ENCODE results near the gene ZNF688. TPM values are rescaled to one million over a fixed set of nuclear protein-coding genes. Genes with fewer than 3 reads are reported as not detected.

The ZNF688 gene
- total RNA-seq, 1 experiment from 2014 or later: 11.8 TPM

GRCh38 chr16:30585022-30585399 is 13.5 kb upstream of the ZNF688 start:
- no peak for DNase-seq
- intact Hi-C loops (cut with micrococcal nuclease; ENCODE audit: unreplicated experiment): loop anchor here (1.0 to 10.0 kb wide), 2 partner anchors 13 to 150 kb away; partner anchors contain the start of gene DCTPP1
- H3K27me3 Mint-ChIP-seq (ENCODE audit: unreplicated experiment): no peaks in the 10 kb centered on the region
- CTCF ChIA-PET: interaction anchor here (0.7 to 2.2 kb wide), 4 partner anchors 13 to 155 kb away, joined by 3 to 7 read pairs (median 4); partner anchors contain the start of genes DCTPP1 and ZNF688
- H3K4me1 Mint-ChIP-seq (ENCODE audit: low read depth, unreplicated experiment): no peaks in the 10 kb centered on the region
- H3K36me3 Mint-ChIP-seq (ENCODE audit: insufficient read depth, unreplicated experiment): peaks cover 73% of the 10 kb centered on the region
- H3K9me3 Mint-ChIP-seq (ENCODE audit: low read depth, unreplicated experiment): no peaks in the 10 kb centered on the region
- BruUV-seq (replicated peaks): TSS peak; percentile 37
- H3K27ac Mint-ChIP-seq (ENCODE audit: unreplicated experiment): peak overlapping the region; percentile 91
- peak overlapping the region; percentile 86 for H3K4me3 Mint-ChIP-seq (ENCODE audit: low read depth, unreplicated experiment)
- TF ChIP-seq CTCF (IDR thresholded peaks at IDR 0.05; ENCODE audit: unreplicated experiment): no peak

DNA sequence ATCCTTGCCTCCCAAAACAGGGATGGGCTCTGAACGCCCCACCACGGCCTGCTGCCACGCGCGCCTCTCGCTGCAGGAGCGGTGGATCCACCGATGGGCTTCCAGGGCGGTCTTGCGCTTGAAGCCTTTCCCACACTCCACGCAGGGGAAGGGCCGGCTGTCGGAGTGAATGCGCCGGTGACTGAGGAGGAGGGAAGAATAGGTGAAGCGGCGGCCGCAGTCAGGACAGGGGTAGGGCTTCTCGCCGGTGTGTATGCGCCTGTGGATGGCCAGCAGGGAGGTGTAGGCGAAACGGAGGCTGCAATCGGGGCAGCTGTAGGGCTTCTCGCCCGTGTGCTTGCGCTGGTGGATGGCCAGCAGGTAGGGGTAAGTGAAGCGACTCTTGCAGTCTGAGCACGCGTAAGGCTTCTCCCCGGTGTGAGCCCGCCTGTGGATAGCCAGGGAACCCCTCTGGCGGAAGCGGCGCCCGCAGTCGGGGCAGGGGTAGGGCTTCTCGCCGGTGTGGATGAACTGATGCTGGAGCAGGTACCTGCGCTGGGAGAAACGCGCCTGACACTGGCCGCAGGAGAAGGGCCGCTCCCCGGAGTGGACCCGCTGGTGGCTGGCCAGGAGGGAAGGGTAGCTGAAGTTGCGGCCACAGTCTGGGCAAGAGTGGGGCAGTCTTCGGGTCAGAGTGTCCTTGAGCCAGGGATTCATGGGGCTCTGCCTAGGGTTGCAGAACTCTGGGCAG is 11.3 kb upstream of the ZNF688 start:
- peaks cover 73% of the 10 kb centered on the region for H3K36me3 Mint-ChIP-seq (ENCODE audit: insufficient read depth, unreplicated experiment)
- CTCF ChIA-PET: no interaction called here
- H3K9me3 Mint-ChIP-seq (ENCODE audit: low read depth, unreplicated experiment): no peaks in the 10 kb centered on the region
- H3K4me1 Mint-ChIP-seq (ENCODE audit: low read depth, unreplicated experiment): no peaks in the 10 kb centered on the region
- intact Hi-C loops (cut with micrococcal nuclease; ENCODE audit: unreplicated experiment): loop anchor here (10.0 kb wide), 1 partner anchor 148 kb away; the partner anchor contains the start of gene DCTPP1
- no peaks in the 10 kb centered on the region for H3K27me3 Mint-ChIP-seq (ENCODE audit: unreplicated experiment)
- H3K27ac Mint-ChIP-seq (ENCODE audit: unreplicated experiment): no peak overlapping the region
- TF ChIP-seq CTCF (IDR thresholded peaks at IDR 0.05; ENCODE audit: unreplicated experiment): no peak
- H3K4me3 Mint-ChIP-seq (ENCODE audit: low read depth, unreplicated experiment): no peak overlapping the region
- BruUV-seq (replicated peaks): no TSS peak
- DNase-seq: no peak

DNA sequence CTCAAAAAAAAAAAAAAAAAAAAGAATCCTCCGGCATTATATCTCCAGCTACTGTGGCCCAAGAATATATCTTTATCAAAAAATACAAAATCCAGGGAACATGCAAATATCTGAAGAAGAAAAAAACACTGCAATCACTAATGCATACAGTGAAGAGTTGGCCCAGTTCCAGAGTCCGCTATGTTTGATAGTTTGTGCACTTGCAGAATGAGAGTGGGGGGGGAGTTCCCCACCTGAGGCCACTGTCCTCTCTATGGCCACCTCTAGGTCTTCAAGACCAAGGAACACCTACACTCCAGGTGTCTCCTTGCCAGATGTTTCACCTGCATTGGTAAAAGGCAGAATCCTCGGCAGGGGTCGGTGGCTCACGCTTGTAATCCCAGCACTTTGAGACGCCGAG is 9.9 kb upstream of the ZNF688 start:
- Mint-ChIP-seq H3K9me3 (ENCODE audit: low read depth, unreplicated experiment) (no peaks in the 10 kb centered on the region), H3K27me3 (ENCODE audit: unreplicated experiment) (no peaks in the 10 kb centered on the region), H3K36me3 (ENCODE audit: insufficient read depth, unreplicated experiment) (peaks cover 63% of the 10 kb centered on the region), H3K4me3 (ENCODE audit: low read depth, unreplicated experiment) (no peak overlapping the region), H3K4me1 (ENCODE audit: low read depth, unreplicated experiment) (no peaks in the 10 kb centered on the region), H3K27ac (ENCODE audit: unreplicated experiment) (no peak overlapping the region)
- BruUV-seq (replicated peaks): no TSS peak
- DNase-seq: no peak
- CTCF ChIA-PET: interaction anchor here (0.6 kb wide), 1 partner anchor 159 kb away, joined by 5 read pairs; a partner anchor contains a TSS
- TF ChIP-seq CTCF (IDR thresholded peaks at IDR 0.05; ENCODE audit: unreplicated experiment): no peak
- intact Hi-C loops (cut with micrococcal nuclease; ENCODE audit: unreplicated experiment): loop anchor here (10.0 kb wide), 1 partner anchor 147 kb away; the partner anchor contains the start of gene DCTPP1

DNA sequence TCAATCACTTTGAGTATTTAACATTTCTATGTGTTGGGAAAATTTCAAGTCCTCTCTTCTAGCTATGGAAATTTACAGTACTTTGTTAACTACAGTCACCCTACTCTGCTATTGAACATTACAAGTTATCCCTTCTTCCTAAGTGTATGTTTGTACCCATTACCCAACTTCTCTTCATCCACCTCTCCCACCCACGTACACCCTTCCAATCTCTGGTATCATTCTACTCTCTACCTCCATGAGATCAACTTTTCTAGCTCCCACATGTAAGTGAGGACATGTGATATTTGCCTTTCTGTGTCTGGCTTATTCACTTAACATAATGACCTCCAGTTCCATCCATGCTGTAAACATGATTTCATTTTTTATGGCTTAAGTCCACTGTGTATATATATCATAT is 3.2 kb upstream of the ZNF688 start:
- no peak for DNase-seq
- Mint-ChIP-seq H3K4me3 (ENCODE audit: low read depth, unreplicated experiment) (no peak overlapping the region), H3K27ac (ENCODE audit: unreplicated experiment) (no peak overlapping the region), H3K9me3 (ENCODE audit: low read depth, unreplicated experiment) (no peaks in the 10 kb centered on the region), H3K4me1 (ENCODE audit: low read depth, unreplicated experiment) (peaks cover 27% of the 10 kb centered on the region), H3K27me3 (ENCODE audit: unreplicated experiment) (no peaks in the 10 kb centered on the region), H3K36me3 (ENCODE audit: insufficient read depth, unreplicated experiment) (peaks cover 41% of the 10 kb centered on the region)
- BruUV-seq (replicated peaks): no TSS peak
- intact Hi-C loops (cut with micrococcal nuclease; ENCODE audit: unreplicated experiment): loop anchor here (5.0 kb wide), 1 partner anchor 53 kb away; no protein-coding TSS in a partner anchor
- no peak for TF ChIP-seq CTCF (IDR thresholded peaks at IDR 0.05; ENCODE audit: unreplicated experiment)
- CTCF ChIA-PET: no interaction called here

Data from Calu3 (cell line).